ENCODE data around the gene TMEM271. TPM values are rescaled to one million over a fixed set of nuclear protein-coding genes. Genes with fewer than 3 reads are reported as not detected.

TMEM271 gene
- total RNA-seq, 1 donor from 2014 or later = not detected

GRCh38 chr4:621296-622070, 45.4 kb upstream of the TMEM271 start:
- H3K27ac Mint-ChIP-seq = no peak overlapping the region

DNA sequence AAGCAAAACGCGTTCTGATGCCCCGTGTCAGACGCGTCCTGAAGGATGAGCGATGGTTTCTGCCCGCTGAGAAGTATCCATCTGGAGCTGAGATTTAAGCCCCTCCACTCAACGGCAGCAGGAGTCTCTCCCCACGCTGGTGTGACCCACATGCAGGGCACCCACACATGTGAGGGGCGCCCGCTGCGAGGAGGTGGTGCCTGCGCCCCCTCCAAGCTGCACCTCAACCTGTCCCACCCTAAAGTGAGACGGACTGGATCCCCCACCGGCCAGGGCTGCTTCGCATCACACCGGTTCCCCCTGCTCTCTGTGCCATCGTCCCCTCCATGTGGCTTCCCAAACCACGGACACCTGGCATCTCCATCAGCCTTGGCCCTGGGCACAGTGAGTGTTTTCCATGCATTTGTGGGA, 44.8 kb upstream of the TMEM271 start:
- peaks cover 3% of the 10 kb centered on the region for H3K27me3 ChIP-seq
- TF ChIP-seq EZH2 (IDR thresholded peaks at IDR 0.05) (no peak), EZH2phosphoT487 (IDR thresholded peaks at IDR 0.05) (no peak)
- TF ChIP-seq, protein P1, sequence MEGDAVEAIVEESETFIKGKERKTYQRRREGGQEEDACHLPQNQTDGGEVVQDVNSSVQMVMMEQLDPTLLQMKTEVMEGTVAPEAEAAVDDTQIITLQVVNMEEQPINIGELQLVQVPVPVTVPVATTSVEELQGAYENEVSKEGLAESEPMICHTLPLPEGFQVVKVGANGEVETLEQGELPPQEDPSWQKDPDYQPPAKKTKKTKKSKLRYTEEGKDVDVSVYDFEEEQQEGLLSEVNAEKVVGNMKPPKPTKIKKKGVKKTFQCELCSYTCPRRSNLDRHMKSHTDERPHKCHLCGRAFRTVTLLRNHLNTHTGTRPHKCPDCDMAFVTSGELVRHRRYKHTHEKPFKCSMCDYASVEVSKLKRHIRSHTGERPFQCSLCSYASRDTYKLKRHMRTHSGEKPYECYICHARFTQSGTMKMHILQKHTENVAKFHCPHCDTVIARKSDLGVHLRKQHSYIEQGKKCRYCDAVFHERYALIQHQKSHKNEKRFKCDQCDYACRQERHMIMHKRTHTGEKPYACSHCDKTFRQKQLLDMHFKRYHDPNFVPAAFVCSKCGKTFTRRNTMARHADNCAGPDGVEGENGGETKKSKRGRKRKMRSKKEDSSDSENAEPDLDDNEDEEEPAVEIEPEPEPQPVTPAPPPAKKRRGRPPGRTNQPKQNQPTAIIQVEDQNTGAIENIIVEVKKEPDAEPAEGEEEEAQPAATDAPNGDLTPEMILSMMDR (IDR thresholded peaks at IDR 0.05) = no peak
- no peaks in the 10 kb centered on the region for H3K9me3 ChIP-seq (ENCODE audit: low read depth)
- peaks cover 16% of the 10 kb centered on the region for H3K27me3 Mint-ChIP-seq (ENCODE audit: insufficient read depth, low read depth)
- H4K20me1 ChIP-seq (ENCODE audit: low read depth) = no peaks in the 10 kb centered on the region
- H3K4me3 ChIP-seq = no peak overlapping the region
- H3K9me3 Mint-ChIP-seq = peaks cover 4% of the 10 kb centered on the region
- H3K4me3 Mint-ChIP-seq = no peak overlapping the region
- H3K4me1 ChIP-seq = peaks cover 18% of the 10 kb centered on the region
- H3K27ac ChIP-seq = no peak overlapping the region
- no peak overlapping the region for H3K9ac ChIP-seq
- peaks cover 8% of the 10 kb centered on the region for H3K4me1 Mint-ChIP-seq
- H3K36me3 ChIP-seq = no peaks in the 10 kb centered on the region
- peaks cover 8% of the 10 kb centered on the region for H3F3A ChIP-seq (ENCODE audit: low read depth)
- no peak for DNase-seq (ENCODE audit: low spot score)
- no peak overlapping the region for H3K4me2 ChIP-seq
- no peak overlapping the region for H2AFZ ChIP-seq (replicated peaks)
- H3K36me3 Mint-ChIP-seq = no peaks in the 10 kb centered on the region
- H3K27ac Mint-ChIP-seq = no peak overlapping the region
- no peaks in the 10 kb centered on the region for H3K79me2 ChIP-seq (ENCODE audit: low read depth)

More at GRCh38 chr4:621296-622070, 45.4 kb upstream of the TMEM271 start:
- Histone ChIP-seq H3K9ac (no peak overlapping the region), H3K4me3 (no peak overlapping the region), H4K20me1 (ENCODE audit: low read depth) (no peaks in the 10 kb centered on the region), H3K36me3 (no peaks in the 10 kb centered on the region), H3K79me2 (ENCODE audit: low read depth) (no peaks in the 10 kb centered on the region), H3K27ac (no peak overlapping the region), H3K4me2 (no peak overlapping the region), H3K27me3 (no peaks in the 10 kb centered on the region), H3K9me3 (ENCODE audit: low read depth) (no peaks in the 10 kb centered on the region), H3K4me1 (peaks cover 18% of the 10 kb centered on the region), H3F3A (ENCODE audit: low read depth) (peaks cover 8% of the 10 kb centered on the region), H2AFZ (replicated peaks) (no peak overlapping the region)
- no peaks in the 10 kb centered on the region for H3K36me3 Mint-ChIP-seq
- peaks cover 8% of the 10 kb centered on the region for H3K4me1 Mint-ChIP-seq
- peaks cover 4% of the 10 kb centered on the region for H3K9me3 Mint-ChIP-seq
- H3K4me3 Mint-ChIP-seq = no peak overlapping the region
- DNase-seq (ENCODE audit: low spot score) = no peak
- TF ChIP-seq, protein P1 (IDR thresholded peaks at IDR 0.05) = no peak
- TF ChIP-seq EZH2 (IDR thresholded peaks at IDR 0.05) = no peak
- no peak for TF ChIP-seq EZH2phosphoT487 (IDR thresholded peaks at IDR 0.05)
- peaks cover 14% of the 10 kb centered on the region for H3K27me3 Mint-ChIP-seq (ENCODE audit: insufficient read depth, low read depth)

GRCh38 chr4:620201-620600, 44.1 kb upstream of the TMEM271 start:
- H3K27me3 ChIP-seq = peaks cover 8% of the 10 kb centered on the region
- Mint-ChIP-seq H3K27ac (no peak overlapping the region), H3K9me3 (peaks cover 4% of the 10 kb centered on the region), H3K27me3 (ENCODE audit: insufficient read depth, low read depth) (peaks cover 16% of the 10 kb centered on the region), H3K4me3 (no peak overlapping the region), H3K36me3 (no peaks in the 10 kb centered on the region), H3K4me1 (peaks cover 5% of the 10 kb centered on the region)
- H3K4me3 ChIP-seq = no peak overlapping the region
- peaks cover 14% of the 10 kb centered on the region for H3K4me1 ChIP-seq
- H3K9ac ChIP-seq = no peak overlapping the region
- DNase-seq (ENCODE audit: low spot score) = no peak
- no peak overlapping the region for H2AFZ ChIP-seq (replicated peaks)
- no peak overlapping the region for H3K27ac ChIP-seq
- TF ChIP-seq EZH2 (IDR thresholded peaks at IDR 0.05) (no peak), EZH2phosphoT487 (IDR thresholded peaks at IDR 0.05) (no peak)
- TF ChIP-seq, protein P1 (IDR thresholded peaks at IDR 0.05) = no peak
- peaks cover 8% of the 10 kb centered on the region for H3F3A ChIP-seq (ENCODE audit: low read depth)
- H3K4me2 ChIP-seq = no peak overlapping the region
- H3K9me3 ChIP-seq (ENCODE audit: low read depth) = no peaks in the 10 kb centered on the region
- no peaks in the 10 kb centered on the region for H3K79me2 ChIP-seq (ENCODE audit: low read depth)
- H3K36me3 ChIP-seq = no peaks in the 10 kb centered on the region
- H4K20me1 ChIP-seq (ENCODE audit: low read depth) = no peaks in the 10 kb centered on the region

Data from neural progenitor cell (in vitro differentiated cells).